ENCODE data around the gene ZNF385D. TPM values are rescaled to one million over a fixed set of nuclear protein-coding genes. Genes with fewer than 3 reads are reported as not detected.

The ZNF385D gene
- total RNA-seq, 1 experiment from 2014 or later, result not detected

DNA sequence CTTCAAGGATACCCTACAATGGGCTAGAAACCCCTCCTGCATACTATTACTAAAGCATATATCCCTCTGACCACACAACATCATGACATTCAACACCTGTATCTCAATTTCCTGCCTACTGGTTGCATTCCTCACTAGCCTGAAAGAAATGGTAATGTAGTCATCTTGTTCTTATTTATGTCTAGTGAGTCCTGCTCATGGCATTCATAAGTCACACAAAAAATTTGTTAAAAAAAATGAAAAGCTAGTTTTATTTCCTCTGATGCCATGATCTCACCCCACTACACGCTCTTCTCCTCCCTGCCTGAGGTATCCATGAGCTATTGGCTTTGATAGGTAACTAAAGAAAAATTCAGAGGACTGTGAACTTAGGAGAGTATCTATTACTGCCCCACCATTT is 284.5 kb downstream of the ZNF385D start:
- H3K27me3 Mint-ChIP-seq (ENCODE audit: unreplicated experiment), result no peaks in the 10 kb centered on the region
- CTCF ChIA-PET, result no interaction called here
- no peak for DNase-seq
- intact Hi-C loops (cut with micrococcal nuclease; ENCODE audit: unreplicated experiment), result no loop called here
- no peak overlapping the region for H3K4me3 Mint-ChIP-seq (ENCODE audit: low read depth, unreplicated experiment)
- TF ChIP-seq, protein P1, sequence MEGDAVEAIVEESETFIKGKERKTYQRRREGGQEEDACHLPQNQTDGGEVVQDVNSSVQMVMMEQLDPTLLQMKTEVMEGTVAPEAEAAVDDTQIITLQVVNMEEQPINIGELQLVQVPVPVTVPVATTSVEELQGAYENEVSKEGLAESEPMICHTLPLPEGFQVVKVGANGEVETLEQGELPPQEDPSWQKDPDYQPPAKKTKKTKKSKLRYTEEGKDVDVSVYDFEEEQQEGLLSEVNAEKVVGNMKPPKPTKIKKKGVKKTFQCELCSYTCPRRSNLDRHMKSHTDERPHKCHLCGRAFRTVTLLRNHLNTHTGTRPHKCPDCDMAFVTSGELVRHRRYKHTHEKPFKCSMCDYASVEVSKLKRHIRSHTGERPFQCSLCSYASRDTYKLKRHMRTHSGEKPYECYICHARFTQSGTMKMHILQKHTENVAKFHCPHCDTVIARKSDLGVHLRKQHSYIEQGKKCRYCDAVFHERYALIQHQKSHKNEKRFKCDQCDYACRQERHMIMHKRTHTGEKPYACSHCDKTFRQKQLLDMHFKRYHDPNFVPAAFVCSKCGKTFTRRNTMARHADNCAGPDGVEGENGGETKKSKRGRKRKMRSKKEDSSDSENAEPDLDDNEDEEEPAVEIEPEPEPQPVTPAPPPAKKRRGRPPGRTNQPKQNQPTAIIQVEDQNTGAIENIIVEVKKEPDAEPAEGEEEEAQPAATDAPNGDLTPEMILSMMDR (IDR thresholded peaks at IDR 0.05; ENCODE audit: unreplicated experiment), result no peak
- H3K27ac Mint-ChIP-seq (ENCODE audit: unreplicated experiment), result no peak overlapping the region
- BruUV-seq (replicated peaks), result no TSS peak
- no peaks in the 10 kb centered on the region for H3K36me3 Mint-ChIP-seq (ENCODE audit: insufficient read depth, unreplicated experiment)
- peaks cover 2% of the 10 kb centered on the region for H3K9me3 Mint-ChIP-seq (ENCODE audit: low read depth, unreplicated experiment)
- H3K4me1 Mint-ChIP-seq (ENCODE audit: low read depth, unreplicated experiment), result no peaks in the 10 kb centered on the region

DNA sequence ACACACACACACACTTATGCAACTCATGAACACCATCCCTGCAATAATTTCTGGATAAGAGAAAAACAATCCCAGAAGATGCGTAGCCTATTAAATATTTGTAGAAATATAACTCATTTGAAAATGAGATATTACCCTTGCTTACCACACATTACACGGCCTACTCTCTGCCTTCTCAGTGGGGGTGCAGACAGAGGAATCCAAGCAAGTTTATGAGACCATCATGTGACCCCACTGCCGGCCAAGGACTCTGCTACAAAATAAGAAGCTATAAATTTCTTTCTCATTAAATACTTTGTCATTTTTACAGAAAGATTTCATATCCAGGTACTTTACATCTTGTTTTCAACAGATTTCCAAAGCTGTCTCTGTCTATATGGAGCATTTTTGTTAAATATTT is 286.3 kb downstream of the ZNF385D start:
- Mint-ChIP-seq H3K27me3 (ENCODE audit: unreplicated experiment) (no peaks in the 10 kb centered on the region), H3K9me3 (ENCODE audit: low read depth, unreplicated experiment) (no peaks in the 10 kb centered on the region), H3K4me1 (ENCODE audit: low read depth, unreplicated experiment) (no peaks in the 10 kb centered on the region), H3K4me3 (ENCODE audit: low read depth, unreplicated experiment) (no peak overlapping the region), H3K36me3 (ENCODE audit: insufficient read depth, unreplicated experiment) (no peaks in the 10 kb centered on the region), H3K27ac (ENCODE audit: unreplicated experiment) (no peak overlapping the region)
- DNase-seq, result no peak
- TF ChIP-seq, protein P1 (IDR thresholded peaks at IDR 0.05; ENCODE audit: unreplicated experiment), result no peak
- CTCF ChIA-PET, result no interaction called here
- no TSS peak for BruUV-seq (replicated peaks)
- intact Hi-C loops (cut with micrococcal nuclease; ENCODE audit: unreplicated experiment), result no loop called here

DNA sequence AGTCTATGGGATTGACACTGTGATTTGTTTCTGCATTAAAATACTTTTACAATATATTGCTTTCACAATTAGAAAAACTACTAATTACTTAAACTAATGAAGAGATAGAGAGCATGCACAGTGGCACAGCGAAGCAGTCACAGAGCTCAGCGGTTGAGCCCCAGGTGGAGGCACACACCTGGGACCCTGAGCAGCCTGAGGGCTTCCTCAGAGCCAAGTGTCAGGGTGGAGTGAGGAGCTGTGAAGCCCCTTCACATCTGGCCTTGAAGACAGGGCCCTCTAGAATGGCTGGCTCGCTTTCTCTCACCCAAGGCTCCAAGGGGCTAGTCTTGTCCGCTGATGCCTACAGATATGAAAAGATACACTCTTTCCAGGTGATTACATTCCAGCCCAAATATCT is 287.7 kb downstream of the ZNF385D start:
- no peaks in the 10 kb centered on the region for H3K4me1 Mint-ChIP-seq (ENCODE audit: low read depth, unreplicated experiment)
- no peaks in the 10 kb centered on the region for H3K9me3 Mint-ChIP-seq (ENCODE audit: low read depth, unreplicated experiment)
- TF ChIP-seq, protein P1 (IDR thresholded peaks at IDR 0.05; ENCODE audit: unreplicated experiment), result no peak
- H3K27me3 Mint-ChIP-seq (ENCODE audit: unreplicated experiment), result no peaks in the 10 kb centered on the region
- no peak overlapping the region for H3K4me3 Mint-ChIP-seq (ENCODE audit: low read depth, unreplicated experiment)
- H3K27ac Mint-ChIP-seq (ENCODE audit: unreplicated experiment), result no peak overlapping the region
- BruUV-seq (replicated peaks), result no TSS peak
- CTCF ChIA-PET, result no interaction called here
- DNase-seq, result no peak
- intact Hi-C loops (cut with micrococcal nuclease; ENCODE audit: unreplicated experiment), result no loop called here
- H3K36me3 Mint-ChIP-seq (ENCODE audit: insufficient read depth, unreplicated experiment), result no peaks in the 10 kb centered on the region

DNA sequence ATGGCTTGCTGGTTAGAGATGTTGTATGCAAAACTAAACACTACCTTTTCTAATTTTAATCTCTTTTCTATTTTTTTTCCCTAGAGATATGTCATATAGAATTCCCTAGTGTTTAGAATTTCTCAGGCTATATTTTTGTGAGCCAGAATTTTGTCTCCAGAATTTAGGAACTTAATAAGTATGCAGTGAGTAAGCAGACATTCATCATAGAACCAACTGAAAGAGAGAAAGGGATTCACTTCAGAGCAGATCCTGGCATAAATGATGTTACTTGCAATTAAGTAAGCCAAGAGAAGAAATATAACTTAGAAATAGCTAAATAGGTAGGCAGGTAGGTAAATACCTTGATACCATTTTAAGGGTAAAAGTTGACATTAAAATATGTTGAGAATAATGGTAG is 288.9 kb downstream of the ZNF385D start:
- H3K36me3 Mint-ChIP-seq (ENCODE audit: insufficient read depth, unreplicated experiment), result no peaks in the 10 kb centered on the region
- H3K4me3 Mint-ChIP-seq (ENCODE audit: low read depth, unreplicated experiment), result no peak overlapping the region
- no peaks in the 10 kb centered on the region for H3K4me1 Mint-ChIP-seq (ENCODE audit: low read depth, unreplicated experiment)
- DNase-seq, result no peak
- TF ChIP-seq, protein P1 (IDR thresholded peaks at IDR 0.05; ENCODE audit: unreplicated experiment), result no peak
- no peaks in the 10 kb centered on the region for H3K27me3 Mint-ChIP-seq (ENCODE audit: unreplicated experiment)
- intact Hi-C loops (cut with micrococcal nuclease; ENCODE audit: unreplicated experiment), result no loop called here
- CTCF ChIA-PET, result no interaction called here
- H3K27ac Mint-ChIP-seq (ENCODE audit: unreplicated experiment), result no peak overlapping the region
- BruUV-seq (replicated peaks), result no TSS peak
- no peaks in the 10 kb centered on the region for H3K9me3 Mint-ChIP-seq (ENCODE audit: low read depth, unreplicated experiment)

DNA sequence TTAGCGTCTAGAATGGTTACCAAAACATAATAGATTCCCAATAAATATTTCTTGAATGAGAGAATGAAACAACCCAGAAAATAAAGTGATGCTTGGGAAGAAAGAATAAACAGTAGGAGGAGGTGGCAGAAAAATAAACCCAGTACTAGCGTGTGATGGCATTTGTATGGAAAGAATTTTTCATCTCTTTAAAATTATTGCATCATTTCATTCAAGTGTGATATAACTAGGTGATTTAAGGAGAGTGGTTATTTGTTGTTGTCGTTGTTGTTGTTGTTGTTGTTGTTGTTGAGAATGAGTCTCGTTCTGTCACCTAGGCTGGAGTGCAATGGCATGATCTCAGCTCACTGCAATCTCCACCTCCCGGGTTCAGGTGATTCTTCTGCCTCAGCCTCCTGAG is 293.9 kb downstream of the ZNF385D start:
- Mint-ChIP-seq H3K36me3 (ENCODE audit: insufficient read depth, unreplicated experiment) (no peaks in the 10 kb centered on the region), H3K4me3 (ENCODE audit: low read depth, unreplicated experiment) (no peak overlapping the region), H3K4me1 (ENCODE audit: low read depth, unreplicated experiment) (no peaks in the 10 kb centered on the region), H3K27me3 (ENCODE audit: unreplicated experiment) (no peaks in the 10 kb centered on the region), H3K9me3 (ENCODE audit: low read depth, unreplicated experiment) (no peaks in the 10 kb centered on the region), H3K27ac (ENCODE audit: unreplicated experiment) (no peak overlapping the region)
- CTCF ChIA-PET, result no interaction called here
- TF ChIP-seq, protein P1 (IDR thresholded peaks at IDR 0.05; ENCODE audit: unreplicated experiment), result no peak
- intact Hi-C loops (cut with micrococcal nuclease; ENCODE audit: unreplicated experiment), result no loop called here
- DNase-seq, result no peak
- no TSS peak for BruUV-seq (replicated peaks)
